Inflammatory macrophage (primary cell): ENCODE data around the gene CCDC57.
"Not testable (repeated sequence)": the region's sequence is repeated elsewhere in the genome, so short reads cannot be mapped to it uniquely, and the experiment has no call there.

ENCODE experiments used
- DNase-seq, 2 donors: peaks; one replicate each; pipeline ENCODE4 v3.0.0-alpha.2; 2020 to 2022

CCDC57 gene

DNA sequence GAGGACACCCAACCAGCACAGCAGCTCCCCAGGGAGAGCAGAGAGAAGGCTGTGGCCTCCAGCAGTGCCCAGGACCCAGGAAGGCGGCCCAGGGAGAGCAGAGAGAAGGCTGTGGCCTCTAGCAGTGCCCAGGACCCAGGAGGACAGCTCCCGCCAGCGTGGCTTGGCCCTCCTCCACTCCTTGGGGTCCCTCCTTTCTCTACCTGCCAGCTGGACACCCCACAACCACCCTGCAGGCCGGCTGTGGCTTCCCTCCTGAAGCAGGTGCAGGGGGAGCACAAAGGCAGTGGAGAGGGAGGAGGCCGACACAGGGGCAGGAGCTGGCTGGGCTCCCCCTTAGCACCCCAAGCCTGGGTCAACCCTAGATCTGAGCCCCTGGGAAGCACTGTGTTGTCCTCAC, 60.5 kb downstream of the CCDC57 start:
- no peak for DNase-seq

GRCh38 chr17:82151106-82151957, 61.3 kb downstream of the CCDC57 start:
- no peak for DNase-seq

GRCh38 chr17:82149401-82150099, 63.1 kb downstream of the CCDC57 start:
- no peak for DNase-seq

DNA sequence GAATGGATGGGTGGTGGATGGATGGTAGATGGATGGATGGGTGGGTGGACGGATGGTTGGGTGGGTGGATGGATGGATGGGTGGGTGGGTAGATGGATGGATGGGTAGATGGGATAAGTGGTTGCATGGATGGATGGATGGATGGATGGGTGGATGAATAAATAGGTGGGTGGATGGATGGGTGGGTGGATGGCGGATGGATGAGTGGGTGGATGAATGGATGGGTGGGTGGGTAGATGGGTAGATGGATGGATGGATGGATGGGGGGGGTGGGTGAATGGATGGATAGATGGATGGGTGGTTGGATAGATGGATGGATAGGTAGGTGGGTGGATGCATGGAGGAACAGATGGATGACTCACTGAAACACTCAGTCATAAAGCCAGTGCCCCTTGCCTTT, 63.6 kb downstream of the CCDC57 start:
- no peak for DNase-seq

DNA sequence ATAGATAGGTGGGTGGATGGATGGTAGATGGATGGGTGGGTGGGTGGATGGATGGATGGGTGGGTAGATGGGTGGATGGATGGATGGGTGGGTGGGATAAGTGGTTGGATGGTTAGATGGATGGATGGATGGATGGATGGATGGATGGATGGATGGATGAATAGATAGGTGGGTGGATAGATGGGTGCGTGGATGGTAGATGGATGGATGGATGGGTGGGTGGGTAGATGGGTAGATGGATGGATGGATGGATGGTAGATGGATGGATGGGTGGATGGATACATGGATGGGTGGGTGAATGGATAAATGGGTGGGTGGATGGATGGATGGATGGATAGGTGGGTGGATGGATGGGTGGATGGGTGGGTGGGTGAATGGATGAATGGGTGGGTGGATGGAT, 64.6 kb downstream of the CCDC57 start:
- DNase-seq: no peak

DNA sequence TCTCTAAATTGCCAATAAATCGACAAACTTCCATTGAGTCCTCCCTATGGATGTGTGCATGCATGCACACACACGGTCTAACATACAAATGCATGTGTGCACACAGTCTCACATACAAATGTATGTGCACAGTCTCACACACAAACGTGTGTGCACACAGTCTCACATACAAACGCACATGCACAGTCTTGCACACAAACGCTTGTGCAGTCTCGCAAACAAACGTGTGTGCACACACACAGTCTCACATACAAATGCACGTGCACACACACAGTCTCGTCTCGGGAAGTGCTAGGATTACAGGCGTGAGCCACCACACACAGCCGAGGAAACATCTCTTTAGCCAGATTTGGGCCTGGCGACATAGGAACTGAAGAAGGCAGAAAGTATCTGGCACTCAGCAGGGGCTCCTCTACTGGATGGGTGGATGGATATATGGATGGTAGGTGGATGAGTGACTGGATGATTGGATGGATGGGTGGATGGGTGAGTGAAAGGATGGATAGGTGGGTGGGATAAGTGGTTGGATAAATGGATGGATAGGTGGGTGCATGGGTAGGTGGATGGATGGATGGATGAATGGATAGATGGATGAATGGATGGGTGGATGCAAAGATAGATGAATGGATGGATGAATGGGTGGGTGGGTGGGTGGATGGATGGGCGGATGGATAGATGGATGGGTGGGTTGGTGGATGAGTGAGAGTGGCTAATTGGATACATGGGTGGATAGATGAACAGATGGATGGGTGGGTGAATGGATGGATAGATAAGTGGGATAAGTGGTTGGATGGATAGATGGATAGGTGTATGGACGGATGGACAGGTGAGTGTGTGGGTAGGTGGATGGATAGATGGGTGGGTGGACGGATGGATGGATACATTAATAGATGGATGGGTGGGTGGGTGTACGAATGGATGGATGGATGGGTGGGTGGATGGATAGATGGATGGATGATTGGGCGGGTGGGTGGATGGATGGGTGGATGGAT, 65.7 kb downstream of the CCDC57 start:
- no peak for DNase-seq

DNA sequence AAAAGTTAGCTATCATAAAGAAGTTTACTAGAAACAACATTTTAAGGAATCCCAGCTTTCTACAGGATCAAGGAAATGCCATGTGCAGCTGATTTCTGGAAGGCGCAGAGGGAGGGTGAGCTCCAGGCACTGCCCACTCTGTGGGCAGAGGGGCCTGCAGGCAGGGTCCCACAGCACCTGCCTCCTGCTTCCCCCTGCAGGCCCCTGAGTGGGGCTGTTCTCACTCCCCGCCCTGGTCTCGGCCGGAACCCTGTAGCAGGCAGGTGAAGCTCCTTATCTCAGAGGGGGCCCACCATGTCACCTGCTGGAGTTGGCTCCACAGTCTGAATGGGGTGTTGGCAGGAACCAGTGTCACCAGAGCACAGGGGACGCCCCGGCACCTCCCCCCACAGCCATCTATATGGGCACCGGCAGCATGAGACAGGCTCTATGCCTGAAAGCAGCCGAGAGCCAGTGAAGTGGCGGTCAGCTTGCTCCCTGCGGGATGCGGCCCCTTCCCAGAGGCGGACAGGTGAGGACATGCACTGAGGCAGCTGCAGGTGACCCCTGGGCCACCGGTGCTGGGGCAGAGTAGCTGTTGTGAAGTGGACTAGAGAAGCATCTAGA, 67.0 kb downstream of the CCDC57 start:
- no peak for DNase-seq

- no peak for DNase-seq
Measured at GRCh38 chr17:82143333-82143732, 69.3 kb downstream of the CCDC57 start.

- DNase-seq: not testable (repeated sequence)
Measured at GRCh38 chr17:82139961-82140360, 72.7 kb downstream of the CCDC57 start.

DNA sequence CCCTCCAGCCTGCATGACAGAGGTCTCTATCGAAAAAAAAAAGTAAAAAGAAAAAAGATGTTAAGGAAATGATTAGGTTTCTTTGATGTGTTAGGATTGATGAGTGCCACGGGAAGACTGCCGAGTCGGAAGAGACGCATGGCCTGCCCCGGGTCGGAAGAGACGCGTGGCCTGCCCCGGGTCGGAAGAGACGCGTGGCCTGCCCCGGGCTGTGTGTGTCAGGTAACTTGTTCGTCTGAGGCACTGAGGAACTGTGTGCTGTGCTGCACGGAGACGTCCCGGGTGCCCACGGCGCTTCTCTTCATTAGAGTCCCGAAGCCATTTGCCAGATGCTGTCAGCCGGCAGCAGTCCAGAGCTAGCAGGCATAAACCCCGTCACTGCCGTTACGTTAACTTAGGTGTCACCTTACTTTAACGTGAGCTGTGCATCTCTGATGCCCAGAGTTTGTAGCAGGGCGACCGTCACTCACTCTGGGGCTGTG, 74.1 kb downstream of the CCDC57 start:
- no peak for DNase-seq

DNA sequence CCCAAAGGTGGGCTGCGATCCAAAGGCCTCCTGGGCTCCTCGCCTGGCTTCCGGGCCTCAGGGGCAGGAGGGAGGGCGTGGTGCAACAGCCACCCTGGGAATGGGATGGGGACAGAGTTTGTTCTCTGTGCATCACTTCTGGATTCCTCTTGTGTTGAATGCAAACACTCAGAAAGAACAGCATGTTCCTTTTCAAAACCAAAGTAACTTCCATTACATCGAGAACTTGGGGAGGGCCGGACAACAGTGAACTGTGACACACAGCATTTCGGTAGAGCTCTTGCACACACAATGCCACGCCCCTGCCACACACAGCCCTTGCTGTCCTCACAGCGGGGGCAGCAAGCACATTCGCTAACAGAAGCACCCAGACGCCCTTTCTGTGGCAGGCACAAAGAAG, 78.5 kb downstream of the CCDC57 start:
- DNase-seq: no peak

DNA sequence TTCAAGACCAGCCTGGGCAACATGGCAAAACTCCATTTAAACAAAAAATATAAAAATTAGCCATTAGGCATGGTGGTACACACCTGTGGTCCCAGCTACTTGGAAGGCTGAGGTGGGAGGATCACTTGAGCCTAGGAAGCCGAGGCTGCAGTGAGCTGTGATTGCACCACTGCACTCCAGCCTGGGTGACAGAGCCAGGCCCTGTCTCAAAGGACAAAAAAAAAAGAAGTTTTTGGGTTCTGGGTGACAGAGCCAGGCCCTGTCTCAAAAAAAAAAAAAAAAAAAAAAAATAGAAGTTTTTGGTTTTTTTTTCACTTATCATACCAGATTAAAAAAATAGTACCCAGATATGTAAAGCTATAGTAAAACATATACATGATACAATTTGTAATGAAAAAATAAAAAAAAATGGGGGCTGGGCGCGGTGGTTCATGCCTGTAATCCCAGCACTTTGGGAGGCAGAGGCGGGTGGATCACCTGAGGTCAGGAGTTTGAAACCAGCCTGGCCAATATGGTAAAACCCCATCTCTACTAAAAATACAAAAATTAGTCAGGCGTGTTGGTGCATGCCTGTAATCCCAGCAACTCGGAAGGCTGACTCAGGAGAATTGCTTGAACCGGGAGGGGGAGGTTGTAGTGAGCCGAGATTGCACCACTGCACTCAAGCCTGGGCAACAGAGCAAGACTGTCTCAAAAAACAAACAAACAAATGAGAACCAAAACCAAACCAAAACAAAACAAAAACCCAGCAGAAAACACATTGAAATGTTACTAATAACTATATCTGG, 79.3 kb downstream of the CCDC57 start:
- peak in 1 of 2 donors; percentile 63 for DNase-seq

- no peak for DNase-seq
Measured at GRCh38 chr17:82129095-82129494, 83.5 kb downstream of the CCDC57 start.

DNA sequence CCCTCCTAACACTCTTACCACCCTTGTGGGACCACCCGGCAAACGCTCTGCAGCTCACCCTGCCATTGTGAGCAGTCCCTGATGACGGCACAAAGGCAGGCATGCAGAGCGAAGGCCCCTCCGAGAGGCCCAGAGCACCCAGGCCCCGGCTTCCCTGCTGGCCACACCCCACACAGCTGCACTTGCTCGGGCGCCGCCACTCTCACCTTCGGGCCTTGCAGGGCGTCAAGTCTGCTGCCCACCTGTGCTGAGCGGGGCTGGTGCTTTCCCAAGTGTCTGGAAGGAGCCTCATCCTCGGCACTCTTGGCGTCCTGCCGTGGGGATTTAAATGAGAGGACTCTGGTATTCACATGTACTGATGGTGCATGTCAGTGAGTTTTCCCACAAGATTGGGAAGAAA, 84.4 kb downstream of the CCDC57 start:
- no peak for DNase-seq

- no peak for DNase-seq
Measured at GRCh38 chr17:82127704-82128103, 84.9 kb downstream of the CCDC57 start.

DNA sequence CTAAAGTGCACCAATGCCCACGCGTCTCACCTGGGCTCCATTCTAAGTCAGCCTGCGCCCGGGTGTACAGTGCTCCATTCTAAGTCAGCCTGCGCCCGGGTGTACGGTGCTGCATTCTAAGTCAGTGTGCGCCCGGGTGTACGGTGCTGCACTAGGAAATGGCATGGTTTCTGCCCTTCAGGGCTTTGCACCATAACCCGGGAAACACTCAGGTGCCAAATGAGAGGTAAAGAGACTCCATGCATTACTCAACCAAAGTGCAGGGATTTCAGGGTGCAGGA, 85.4 kb downstream of the CCDC57 start:
- no peak for DNase-seq

GRCh38 chr17:82126556-82127314, 85.9 kb downstream of the CCDC57 start:
- no peak for DNase-seq

DNA sequence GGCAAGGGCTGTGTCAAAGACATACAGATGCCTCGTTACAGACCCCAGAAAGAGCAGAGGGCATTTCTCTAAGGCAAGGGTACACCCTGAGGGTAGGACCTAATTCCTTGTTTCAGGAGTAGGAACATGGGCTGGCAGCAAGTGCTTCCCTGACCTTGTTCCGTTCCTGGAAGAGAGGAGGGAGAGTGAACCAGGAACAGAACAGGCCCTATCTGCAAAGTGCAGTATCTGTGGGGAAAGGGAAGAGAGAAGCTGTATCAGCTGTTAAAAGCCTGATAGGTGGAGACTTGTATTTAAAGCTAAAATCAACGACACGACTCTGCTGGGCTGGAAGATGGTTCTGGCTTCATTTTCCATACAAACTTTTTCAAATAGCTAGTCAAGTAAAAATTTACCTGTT, 88.5 kb downstream of the CCDC57 start:
- no peak for DNase-seq

- DNase-seq: peak; percentile 55 to 75
Measured at GRCh38 chr17:82121660-82122629, 90.7 kb downstream of the CCDC57 start.

DNA sequence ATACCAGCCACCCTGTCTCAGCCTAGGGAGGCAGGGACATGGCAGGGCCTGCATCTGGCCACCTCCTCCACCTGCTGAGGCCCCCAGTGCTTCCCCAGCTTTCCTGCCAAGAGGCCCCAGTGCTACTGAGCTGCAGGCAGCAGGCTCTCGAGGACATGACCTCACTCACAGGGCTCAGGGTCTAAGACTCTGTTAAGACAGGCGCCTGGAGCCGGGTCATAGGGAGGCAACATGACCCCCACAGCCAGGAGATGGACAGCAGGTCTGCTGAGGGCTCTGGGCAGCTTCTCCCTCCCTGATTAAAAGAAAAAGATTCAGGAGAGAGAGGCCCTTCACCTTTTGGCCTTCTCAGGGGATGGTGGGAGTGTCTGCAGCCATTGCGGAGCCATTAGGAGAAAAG, 91.4 kb downstream of the CCDC57 start:
- no peak for DNase-seq
